Heart right ventricle (tissue), 16 donors: ENCODE measurements around the gene TAS2R41. TPM values are rescaled to one million over a fixed set of nuclear protein-coding genes. Genes with fewer than 3 reads are reported as not detected.

Experiments used
- ATAC-seq, 8 donors: fragments of 200-7000 bp; cut with Tn5 transposase; one replicate each; pipeline ENCODE4 v1.9.1; 2020; ENCODE audit warnings: mild to moderate bottlenecking in 8 of 8, moderate library complexity in 8 of 8, moderate number of reproducible peaks in 1 of 8
- DNase-seq, 2 donors: peaks; one replicate each; pipeline ENCODE4 v3.0.0-alpha.2; 2020
- H3K27ac ChIP-seq, 10 donors: fragments of 200-600 bp; sonication (generic) in 2 of 10; one replicate each; pipeline versions ENCODE4 v1.5.0 to v1.8.0; 2020 to 2022; ENCODE audit warnings: mild to moderate bottlenecking in 3 of 10
- H3K27me3 ChIP-seq, 7 donors: fragments of 200-600 bp; one replicate each; pipeline ENCODE4 v1.8.0; 2021 to 2022; ENCODE audit warnings: mild to moderate bottlenecking in 2 of 7
- H3K36me3 ChIP-seq, 9 donors: fragments of 200-600 bp; sonication (generic) in 1 of 9; one replicate each; pipeline versions ENCODE4 v1.5.0 to v1.8.0; 2020 to 2022; ENCODE audit warnings: mild to moderate bottlenecking in 2 of 9
- H3K4me1 ChIP-seq, 9 donors: fragments of 200-600 bp; sonication (generic) in 1 of 9; one replicate each; pipeline versions ENCODE4 v1.5.0 to v1.8.0; 2020 to 2022; ENCODE audit warnings: mild to moderate bottlenecking in 4 of 9
- H3K4me3 ChIP-seq, 10 donors: fragments of 200-600 bp; sonication (generic) in 2 of 10; one replicate each; pipeline versions ENCODE4 v1.5.0 to v1.8.0; 2020 to 2022; ENCODE audit warnings: mild to moderate bottlenecking in 7 of 10, moderate library complexity in 2 of 10
- H3K9me3 ChIP-seq, 11 donors: fragments of 200-600 bp in 10 of 11; sonication (generic) in 2 of 11; one replicate each; pipeline versions ENCODE4 v1.5.0 to v1.8.0; 2013 to 2022; ENCODE audit warnings: mild to moderate bottlenecking in 2 of 11, control low read depth in 1 of 11, moderate library complexity in 1 of 11
- WGBS, 2 donors: extraction: QIAGEN DNeasy Blood & Tissue Kit; methylation state at CpG; one replicate each; pipeline ENCODE4 v1.1.7; 2013; ENCODE audit warnings: inconsistent platforms in 1 of 2; 5-methylcytosine and 5-hydroxymethylcytosine counted together
- intact Hi-C, 10 donors: fragments of 100-400 bp; cut with DNase I; formaldehyde crosslinking; loops; one replicate each; pipeline versions ENCODE4 v1.11.1 to v1.14.2; 2022
- polyA plus RNA-seq, 2 donors: library from polyadenylated mRNA; stranded (reverse); fragments of 200-250 nt; gene quantifications; one replicate each; pipeline ENCODE4 v1.2.3, GENCODE V29; 2013
- total RNA-seq, 10 donors: library from RNA; stranded (reverse); fragmentation: NEBNext Ultra II Directional in 3 of 10; extraction: Animal tissue kit (Norgen Biotek cat#: 25700) in 3 of 10; gene quantifications; one replicate each; pipeline versions ENCODE4 v1.2.1 to v1.2.4, GENCODE V29; 2021 to 2023
- TF ChIP-seq, protein P1 (sequence below), 9 donors: fragments of 200-600 bp; sonication (generic) in 2 of 9; IDR thresholded peaks; one replicate each; pipeline versions ENCODE4 v1.5.0 to v1.8.0; 2021 to 2022; ENCODE audit warnings: antibody characterized with exemption in 9 of 9, mild to moderate bottlenecking in 5 of 9, moderate library complexity in 1 of 9
- donor health status: Arrhythmogenic right ventricular cardiomyopathy.
- donor health status: ischemic (EF 13 %, LVEDD 7.1; RV severe dilation, severe dysfunction).
- donor health status: healthy with polysubstance abuse.
- donor health status: DM: no; HTN: yes; CAD: no.
- donor health status: DM: no; HTN: no; CAD: no.
- donor health status: ischemic (EF 25% LVEDD 6.9; RV normal size, moderate dysfunction).
- donor health status: ischemic (EF 25% LVEDD 5.7; RV mildly dilated, moderate dysfunction).
- donor health status: healthy.
- donor health status: DM: yes; HTN: yes; CAD: no.
- donor health status: Ischemic cardiomyopathy.
- donor health status: ischemic (EF 35%, LVEDD 5.7; RV mildly dilated, moderate dysfunction).
- donor health status: nonischemic (EF 11% LVEDD 7.7; RV severe dilation, severe dysfunction).
- donor health status: DM: yes; HTN: yes; CAD: no.
- donor health status: PGD.
- donor health status: ischemic (EF 29% LVEDD 5.4; RV normal size, mild dysfunction).
- donor health status: nonischemic (EF 23%, LVEDD 6.1; RV moderate dilation, normal function).

TAS2R41 gene
- total and polyA plus RNA-seq, 12 donors: 0.40 TPM; not detected in 11

DNA sequence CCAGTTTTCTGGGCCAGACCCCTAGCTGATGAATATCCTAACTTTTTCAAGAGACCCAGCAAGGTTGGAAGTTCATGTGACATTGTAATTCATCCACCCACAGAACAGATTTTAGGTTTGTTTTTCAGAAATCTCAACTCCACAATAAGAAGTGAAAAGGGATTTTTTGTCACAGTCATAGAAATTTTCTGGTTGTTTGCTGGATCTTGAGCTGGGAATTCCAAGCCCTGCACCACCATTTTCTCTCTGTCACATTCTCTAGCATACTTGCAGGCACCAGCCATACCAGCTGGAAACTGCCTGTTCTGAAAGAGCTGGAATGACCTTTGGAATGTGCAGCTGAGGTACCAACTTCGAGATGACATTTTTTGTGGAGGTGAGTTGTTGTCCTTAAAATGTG lies 25.9 kb upstream of the TAS2R41 start:
- DNase-seq (no peak), ATAC-seq (no peak)
- H3K9me3 ChIP-seq: no peaks in the 10 kb centered on the region
- H3K27ac ChIP-seq: no peak overlapping the region
- H3K27me3 ChIP-seq: peaks cover 0 to 9% (median 7%) of the 10 kb centered on the region in 7 donors
- H3K4me1 ChIP-seq: no peaks in the 10 kb centered on the region
- TF ChIP-seq, protein P1, sequence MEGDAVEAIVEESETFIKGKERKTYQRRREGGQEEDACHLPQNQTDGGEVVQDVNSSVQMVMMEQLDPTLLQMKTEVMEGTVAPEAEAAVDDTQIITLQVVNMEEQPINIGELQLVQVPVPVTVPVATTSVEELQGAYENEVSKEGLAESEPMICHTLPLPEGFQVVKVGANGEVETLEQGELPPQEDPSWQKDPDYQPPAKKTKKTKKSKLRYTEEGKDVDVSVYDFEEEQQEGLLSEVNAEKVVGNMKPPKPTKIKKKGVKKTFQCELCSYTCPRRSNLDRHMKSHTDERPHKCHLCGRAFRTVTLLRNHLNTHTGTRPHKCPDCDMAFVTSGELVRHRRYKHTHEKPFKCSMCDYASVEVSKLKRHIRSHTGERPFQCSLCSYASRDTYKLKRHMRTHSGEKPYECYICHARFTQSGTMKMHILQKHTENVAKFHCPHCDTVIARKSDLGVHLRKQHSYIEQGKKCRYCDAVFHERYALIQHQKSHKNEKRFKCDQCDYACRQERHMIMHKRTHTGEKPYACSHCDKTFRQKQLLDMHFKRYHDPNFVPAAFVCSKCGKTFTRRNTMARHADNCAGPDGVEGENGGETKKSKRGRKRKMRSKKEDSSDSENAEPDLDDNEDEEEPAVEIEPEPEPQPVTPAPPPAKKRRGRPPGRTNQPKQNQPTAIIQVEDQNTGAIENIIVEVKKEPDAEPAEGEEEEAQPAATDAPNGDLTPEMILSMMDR (IDR thresholded peaks at IDR 0.05): no peak
- no peaks in the 10 kb centered on the region for H3K36me3 ChIP-seq
- no peak overlapping the region for H3K4me3 ChIP-seq
- intact Hi-C loops: no loop called here
- WGBS, 2 donors: 85 to 89% methylated on average over 1 of the region's 1 CpG

DNA sequence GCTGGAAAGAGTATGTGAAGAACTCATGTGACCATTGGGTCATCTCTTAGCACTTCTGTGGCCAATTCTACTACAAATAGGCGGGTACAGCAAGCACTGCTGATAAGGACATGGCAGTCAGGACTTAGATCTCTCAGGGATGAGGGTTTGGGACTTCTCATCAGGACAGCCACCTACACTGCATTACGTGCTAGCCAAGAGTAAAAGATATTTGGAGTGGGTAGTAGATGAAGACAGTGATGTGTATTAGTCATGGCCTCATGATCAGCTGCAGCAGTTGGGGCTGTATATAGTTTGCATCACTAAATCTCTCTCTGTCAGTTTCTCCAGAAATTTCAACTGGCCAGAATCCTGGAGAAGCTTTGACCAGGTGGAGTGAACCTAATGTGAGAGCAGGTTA lies 25.2 kb upstream of the TAS2R41 start:
- no peaks in the 10 kb centered on the region for H3K9me3 ChIP-seq
- intact Hi-C loops: no loop called here
- no peaks in the 10 kb centered on the region for H3K4me1 ChIP-seq
- H3K27ac ChIP-seq: no peak overlapping the region
- ATAC-seq (no peak), DNase-seq (no peak)
- H3K36me3 ChIP-seq: no peaks in the 10 kb centered on the region
- 75 to 79% methylated on average over 2 of the region's 2 CpGs for WGBS, 2 donors
- no peak overlapping the region for H3K4me3 ChIP-seq
- peaks cover 0 to 3% (median 2%) of the 10 kb centered on the region in 7 donors for H3K27me3 ChIP-seq
- TF ChIP-seq, protein P1 (IDR thresholded peaks at IDR 0.05): no peak

DNA sequence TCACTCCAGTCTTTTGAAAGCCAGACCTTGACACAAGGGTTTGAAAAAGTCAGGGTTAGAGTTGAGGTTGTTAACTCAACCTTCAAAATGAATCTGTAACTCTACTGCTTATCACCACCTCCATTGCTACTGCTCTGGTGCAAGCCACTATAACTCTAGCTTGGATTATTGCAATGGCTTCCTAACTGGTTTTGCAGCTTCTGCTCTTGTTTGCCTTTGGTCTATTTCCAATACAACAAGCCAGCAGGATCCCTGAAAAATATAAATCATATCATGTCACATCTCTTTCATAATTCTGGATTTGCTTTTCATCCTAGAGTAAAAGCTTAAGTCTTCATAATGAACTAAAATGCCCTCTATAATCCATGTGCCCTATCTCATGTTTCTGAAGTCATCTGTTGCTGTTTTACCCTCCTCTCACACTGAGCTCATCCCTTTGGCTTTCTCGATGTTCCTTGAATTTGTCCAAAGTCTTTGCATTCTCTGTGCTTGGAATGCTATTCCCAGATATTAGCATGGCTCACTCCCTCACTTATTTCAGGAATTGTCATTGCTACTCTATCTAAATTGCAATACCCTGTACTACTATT lies 23.5 kb upstream of the TAS2R41 start:
- DNase-seq (no peak), ATAC-seq (no peak)
- Histone ChIP-seq H3K27ac (no peak overlapping the region), H3K4me3 (no peak overlapping the region), H3K27me3 (no peaks in the 10 kb centered on the region), H3K4me1 (peaks cover 0 to 5% (median 0%) of the 10 kb centered on the region in 9 donors), H3K36me3 (no peaks in the 10 kb centered on the region), H3K9me3 (no peaks in the 10 kb centered on the region)
- WGBS, 2 donors: 72 to 74% methylated on average over 1 of the region's 1 CpG
- TF ChIP-seq, protein P1 (IDR thresholded peaks at IDR 0.05): no peak
- intact Hi-C loops: no loop called here

DNA sequence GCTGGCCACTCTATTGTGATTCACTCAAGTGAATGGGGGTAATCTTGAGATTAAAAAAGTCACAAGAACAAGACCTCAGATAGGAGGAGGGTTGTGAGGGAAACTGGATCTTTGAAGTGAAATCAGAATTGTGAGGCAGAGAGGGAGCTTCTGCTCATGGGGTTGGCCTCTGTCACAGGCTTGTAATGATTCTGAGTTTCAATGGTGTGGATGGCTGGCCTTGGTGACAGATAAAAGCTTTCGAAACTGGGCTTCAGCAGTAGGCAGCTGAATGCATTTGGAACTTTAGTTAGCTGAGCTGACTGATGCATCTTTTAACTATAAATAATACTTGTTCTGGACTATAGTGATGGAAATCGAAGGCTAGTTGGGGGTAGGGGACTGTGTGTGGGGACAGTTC lies 22.2 kb upstream of the TAS2R41 start:
- TF ChIP-seq, protein P1 (IDR thresholded peaks at IDR 0.05): no peak
- intact Hi-C loops: no loop called here
- no peak for ATAC-seq
- DNase-seq: no peak
- Histone ChIP-seq H3K4me3 (no peak overlapping the region), H3K36me3 (no peaks in the 10 kb centered on the region), H3K27ac (no peak overlapping the region), H3K4me1 (peaks cover 0 to 5% (median 0%) of the 10 kb centered on the region in 9 donors), H3K9me3 (no peaks in the 10 kb centered on the region), H3K27me3 (no peaks in the 10 kb centered on the region)
- WGBS, 2 donors: 75 to 85% methylated on average over 2 of the region's 2 CpGs
